Spinal cord (tissue), 10 donors: ENCODE results near the gene DEDD. TPM values are rescaled to one million over a fixed set of nuclear protein-coding genes. Genes with fewer than 3 reads are reported as not detected.
A peak's percentile ranks its signal among the peaks of the same experiment; 100 is the strongest.

Experiments used
- DNase-seq, 6 donors: peaks; one replicate each; pipeline versions ENCODE4 v3.0.0 to v3.0.0-alpha.2; 2013 to 2015; ENCODE audit warnings: low spot score in 6 of 6, low read depth in 4 of 6
- H3K27ac ChIP-seq: one replicate; pipeline ENCODE4 v1.5.1; 2013; ENCODE audit warnings: low read depth, low read length, control low read depth
- H3K27me3 ChIP-seq: one replicate; pipeline ENCODE4 v1.6.1; 2013; ENCODE audit warnings: low read length; ENCODE audit not compliant: control insufficient read depth, insufficient read depth
- H3K36me3 ChIP-seq: one replicate; pipeline ENCODE4 v1.6.1; 2013; ENCODE audit warnings: low read length; ENCODE audit not compliant: control insufficient read depth, insufficient read depth
- H3K4me1 ChIP-seq: one replicate; pipeline ENCODE4 v1.6.1; 2013; ENCODE audit warnings: low read length; ENCODE audit not compliant: control insufficient read depth, insufficient read depth
- H3K4me3 ChIP-seq: one replicate; pipeline ENCODE4 v1.5.1; 2013; ENCODE audit warnings: low read depth, low read length, control low read depth
- H3K9me3 ChIP-seq: one replicate; pipeline ENCODE4 v1.6.1; 2013; ENCODE audit warnings: low read length; ENCODE audit not compliant: control insufficient read depth, insufficient read depth
- WGBS: methylation state at CpG from one replicate; pipeline ENCODE4 v1.1.5; 2013; ENCODE audit warnings: missing lambda C conversion rate; ENCODE audit not compliant: insufficient coverage; 5-methylcytosine and 5-hydroxymethylcytosine counted together
- polyA plus RNA-seq, 2 donors: library from polyadenylated mRNA; unstranded; fragments of 120-200 nt; gene quantifications; one replicate each; pipeline ENCODE4 v1.2.1, GENCODE V29; 2013; ENCODE audit not compliant: insufficient read length in 2 of 2
- total RNA-seq, 2 donors: library from RNA; depleted of rRNA in 1 of 2; stranded (reverse); fragments of 120-200 nt in 1 of 2; fragments of >200 nt in 1 of 2; gene quantifications; one replicate each; pipeline versions ENCODE4 v1.2.3 to v1.2.4, GENCODE V29; 2013 to 2014
- donor health status: healthy.

DEDD gene
- total and polyA plus RNA-seq, 4 donors, result 16.3 to 61.5 (median 37.6) TPM

- peaks cover 16% of the 10 kb centered on the region for H3K36me3 ChIP-seq
- WGBS, result 4% methylated on average over 22 of the region's 22 CpGs
- peaks cover 10% of the 10 kb centered on the region for H3K4me1 ChIP-seq
- peak in 2 of 6 donors; percentile 20 to 29 for DNase-seq
- H3K9me3 ChIP-seq, result no peaks in the 10 kb centered on the region
- peak overlapping the region; percentile 95 for H3K4me3 ChIP-seq
- no peaks in the 10 kb centered on the region for H3K27me3 ChIP-seq
- H3K27ac ChIP-seq, result peak overlapping the region; percentile 92
These were observed 701 bp downstream of the DEDD start for GRCh38 chr1:161131523-161132409.

- Histone ChIP-seq H3K36me3 (peaks cover 16% of the 10 kb centered on the region), H3K4me1 (peaks cover 10% of the 10 kb centered on the region), H3K27me3 (no peaks in the 10 kb centered on the region), H3K9me3 (no peaks in the 10 kb centered on the region), H3K4me3 (no peak overlapping the region), H3K27ac (no peak overlapping the region)
- no CpG with 5 or more reads among the region's 1 CpG for WGBS
- DNase-seq, result no peak
These were observed 2.2 kb downstream of the DEDD start for GRCh38 chr1:161130266-161130665.

GRCh38 chr1:161128591-161129420, 3.7 kb downstream of the DEDD start:
- H3K36me3 ChIP-seq, result peaks cover 30% of the 10 kb centered on the region
- WGBS, result 92% methylated on average over 2 of the region's 4 CpGs

GRCh38 chr1:161127649-161128048, 4.8 kb downstream of the DEDD start:
- H3K27me3 ChIP-seq, result no peaks in the 10 kb centered on the region
- H3K27ac ChIP-seq, result no peak overlapping the region
- H3K4me3 ChIP-seq, result no peak overlapping the region
- DNase-seq, result no peak
- no CpG with 5 or more reads among the region's 2 CpGs for WGBS
- H3K36me3 ChIP-seq, result peaks cover 42% of the 10 kb centered on the region
- no peaks in the 10 kb centered on the region for H3K9me3 ChIP-seq
- H3K4me1 ChIP-seq, result no peaks in the 10 kb centered on the region

More at GRCh38 chr1:161128591-161129420, 3.7 kb downstream of the DEDD start:
- Histone ChIP-seq H3K4me1 (peaks cover 4% of the 10 kb centered on the region), H3K4me3 (no peak overlapping the region), H3K9me3 (no peaks in the 10 kb centered on the region), H3K27me3 (no peaks in the 10 kb centered on the region), H3K27ac (no peak overlapping the region)
- no peak for DNase-seq

- H3K9me3 ChIP-seq, result no peaks in the 10 kb centered on the region
- WGBS, result 88% methylated on average over 6 of the region's 6 CpGs
- H3K4me1 ChIP-seq, result peaks cover 13% of the 10 kb centered on the region
- H3K36me3 ChIP-seq, result peaks cover 53% of the 10 kb centered on the region
- no peak overlapping the region for H3K27ac ChIP-seq
- no peaks in the 10 kb centered on the region for H3K27me3 ChIP-seq
- H3K4me3 ChIP-seq, result no peak overlapping the region
- DNase-seq, result no peak
These were observed 9.5 kb downstream of the DEDD start for GRCh38 chr1:161122967-161123366.

- H3K9me3 ChIP-seq, result no peaks in the 10 kb centered on the region
- H3K27me3 ChIP-seq, result no peaks in the 10 kb centered on the region
- no peak overlapping the region for H3K27ac ChIP-seq
- H3K4me3 ChIP-seq, result no peak overlapping the region
- 70% methylated on average over 2 of the region's 4 CpGs for WGBS
- no peak for DNase-seq
- H3K4me1 ChIP-seq, result peaks cover 17% of the 10 kb centered on the region
- peaks cover 50% of the 10 kb centered on the region for H3K36me3 ChIP-seq
These were observed 10.6 kb downstream of the DEDD start for GRCh38 chr1:161121834-161122233.

GRCh38 chr1:161121042-161121650, 11.3 kb downstream of the DEDD start:
- H3K27me3 ChIP-seq, result no peaks in the 10 kb centered on the region
- peaks cover 23% of the 10 kb centered on the region for H3K4me1 ChIP-seq
- no peak overlapping the region for H3K27ac ChIP-seq
- no peak for DNase-seq
- H3K4me3 ChIP-seq, result no peak overlapping the region
- no peaks in the 10 kb centered on the region for H3K9me3 ChIP-seq
- H3K36me3 ChIP-seq, result peaks cover 52% of the 10 kb centered on the region
- no CpG with 5 or more reads among the region's 3 CpGs for WGBS

GRCh38 chr1:161119092-161119903, 13.2 kb downstream of the DEDD start:
- WGBS, result 54% methylated on average over 9 of the region's 10 CpGs
- Histone ChIP-seq H3K27ac (peak overlapping the region; percentile 49), H3K4me1 (peaks cover 25% of the 10 kb centered on the region), H3K9me3 (no peaks in the 10 kb centered on the region), H3K27me3 (no peaks in the 10 kb centered on the region), H3K4me3 (peak overlapping the region; percentile 73), H3K36me3 (peaks cover 44% of the 10 kb centered on the region)
- peak in 3 of 6 donors; percentile 15 to 83 (median 57) for DNase-seq
